Lung (tissue), 12 donors: ENCODE results near the gene CFAP251. TPM values are rescaled to one million over a fixed set of nuclear protein-coding genes. Genes with fewer than 3 reads are reported as not detected.

Experiments
- ATAC-seq: fragments of 200-7000 bp; cut with Tn5 transposase; one replicate; pipeline ENCODE4 v1.9.1; 2020; ENCODE audit warnings: moderate number of reproducible peaks; ENCODE audit not compliant: insufficient read depth, low FRiP score
- DNase-seq, 3 donors: peaks; one replicate each; pipeline ENCODE4 v3.0.0-alpha.2; 2013 to 2017
- H3K27ac ChIP-seq, 2 donors: one replicate each; pipeline ENCODE4 v1.5.1; 2013; ENCODE audit warnings: mild to moderate bottlenecking in 2 of 2, moderate library complexity in 2 of 2, control low read depth in 1 of 2, inconsistent platforms in 1 of 2, low read depth in 1 of 2, low read length in 1 of 2
- H3K27me3 ChIP-seq, 3 donors: one replicate each; pipeline ENCODE4 v1.5.1; 2013; ENCODE audit warnings: low read length in 2 of 3; ENCODE audit not compliant: control insufficient read depth in 3 of 3, insufficient read depth in 3 of 3
- H3K36me3 ChIP-seq, 4 donors: one replicate each; pipeline ENCODE4 v1.5.1; 2013; ENCODE audit warnings: low read length in 4 of 4, mild to moderate bottlenecking in 1 of 4, moderate library complexity in 1 of 4; ENCODE audit not compliant: control insufficient read depth in 4 of 4, insufficient read depth in 4 of 4
- H3K4me1 ChIP-seq, 5 donors: one replicate each; pipeline ENCODE4 v1.5.1; 2013; ENCODE audit warnings: low read length in 5 of 5, mild to moderate bottlenecking in 2 of 5, moderate library complexity in 1 of 5; ENCODE audit not compliant: control insufficient read depth in 5 of 5, insufficient read depth in 5 of 5
- H3K4me3 ChIP-seq: one replicate; pipeline ENCODE4 v1.5.1; 2013; ENCODE audit warnings: mild to moderate bottlenecking, control low read depth, moderate library complexity
- H3K9ac ChIP-seq, 2 donors: one replicate each; pipeline ENCODE4 v1.5.1; 2013; ENCODE audit warnings: low read length in 2 of 2, control low read depth in 1 of 2; ENCODE audit not compliant: insufficient read depth in 1 of 2
- H3K9me3 ChIP-seq, 4 donors: one replicate each; pipeline ENCODE4 v1.5.1; 2013; ENCODE audit warnings: low read length in 3 of 4, mild to moderate bottlenecking in 1 of 4, moderate library complexity in 1 of 4; ENCODE audit not compliant: control insufficient read depth in 4 of 4, insufficient read depth in 3 of 4
- CTCF ChIP-seq: IDR thresholded peaks from 2 replicates; pipeline ENCODE4 v1.5.1; 2012; ENCODE audit warnings: mild to moderate bottlenecking; ENCODE audit errors: control extremely low read depth, extremely low read depth
- WGBS, 2 donors: extraction: QIAGEN DNeasy Blood & Tissue Kit; methylation state at CpG; one replicate each; pipeline ENCODE4 v1.1.7; 2013; 5-methylcytosine and 5-hydroxymethylcytosine counted together
- polyA plus RNA-seq, 2 donors: library from polyadenylated mRNA; stranded (reverse); fragments of 200-250 nt; gene quantifications; one replicate each; pipeline ENCODE4 v1.2.1, GENCODE V29; 2013
- total RNA-seq, 2 donors: library from RNA; depleted of rRNA in 1 of 2; stranded (reverse); fragments of >200 nt in 1 of 2; gene quantifications; one replicate each; pipeline ENCODE4 v1.2.1, GENCODE V29; 2014 to 2021
- donor health status: control.
- donor health status: control.
- donor health status: Bipolar disorder and iron deficiency.
- donor health status: healthy.
- donor health status: DM: yes; HTN: yes; CAD: no.

CFAP251 gene
- total and polyA plus RNA-seq, 4 donors, result 6.9 to 35.4 (median 15.6) TPM

GRCh38 chr12:121966959-121967358 lies 48.6 kb downstream of the CFAP251 start:
- DNase-seq (peak in 2 of 3 donors; percentile 43 to 61), ATAC-seq (no peak)
- Histone ChIP-seq H3K27me3 (no peaks in the 10 kb centered on the region), H3K36me3 (no peaks in the 10 kb centered on the region), H3K27ac (peak overlapping the region in 1 of 2 donors; percentile 73), H3K9me3 (no peaks in the 10 kb centered on the region), H3K4me1 (peaks cover 0 to 23% (median 6%) of the 10 kb centered on the region in 5 donors), H3K9ac (no peak overlapping the region), H3K4me3 (no peak overlapping the region)
- WGBS, 2 donors, result 93 to 97% methylated on average over 5 of the region's 5 CpGs
- no peak for TF ChIP-seq CTCF

- Histone ChIP-seq H3K4me3 (no peak overlapping the region), H3K9me3 (peaks cover 0 to 5% (median 0%) of the 10 kb centered on the region in 4 donors), H3K36me3 (no peaks in the 10 kb centered on the region), H3K27ac (no peak overlapping the region), H3K4me1 (peaks cover 0 to 23% (median 6%) of the 10 kb centered on the region in 5 donors), H3K9ac (no peak overlapping the region), H3K27me3 (no peaks in the 10 kb centered on the region)
- TF ChIP-seq CTCF, result no peak
- whole genome bisulfite sequencing, 2 donors, result 39 to 76% methylated on average over 10 of the region's 10 CpGs
- no peak for DNase-seq
- no peak for ATAC-seq
Measured at GRCh38 chr12:121968876-121969275, 50.5 kb downstream of the CFAP251 start.

- H3K9ac ChIP-seq, result no peak overlapping the region
- no peak overlapping the region for H3K27ac ChIP-seq
- no peaks in the 10 kb centered on the region for H3K36me3 ChIP-seq
- TF ChIP-seq CTCF, result no peak
- peak; percentile 75 to 89 (median 87) for DNase-seq
- H3K9me3 ChIP-seq, result peaks cover 0 to 5% (median 0%) of the 10 kb centered on the region in 4 donors
- no peak for ATAC-seq
- H3K27me3 ChIP-seq, result no peaks in the 10 kb centered on the region
- 72 to 82% methylated on average over 4 of the region's 4 CpGs for WGBS, 2 donors
- H3K4me3 ChIP-seq, result no peak overlapping the region
- H3K4me1 ChIP-seq, result peaks cover 0 to 23% (median 6%) of the 10 kb centered on the region in 5 donors
Measured at GRCh38 chr12:121969726-121970125, 51.3 kb downstream of the CFAP251 start.
